ENCODE data around the gene DNAL4.

Gene DNAL4

DNA sequence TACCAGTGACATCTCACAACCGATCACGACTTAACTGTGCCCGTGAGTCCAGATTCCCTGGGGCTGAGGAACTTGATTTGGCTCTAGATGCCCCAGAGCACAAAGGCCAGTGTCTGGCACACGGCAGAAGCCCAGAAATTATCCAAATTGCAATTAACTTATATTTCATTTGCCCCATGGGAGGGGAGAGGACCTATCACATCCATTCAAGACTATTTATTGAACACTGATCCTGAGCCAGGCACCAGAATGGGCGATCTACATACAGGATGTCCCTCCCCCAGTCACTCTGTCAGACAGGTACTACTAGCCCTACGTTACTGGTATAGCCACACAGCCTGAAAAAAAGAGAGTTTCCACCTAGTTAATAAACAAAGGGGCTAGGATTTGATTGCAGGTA lies 5.1 kb downstream of the DNAL4 start:
- H3K4me3 ChIP-seq (ENCODE audit: low read depth, low read length), result no peak overlapping the region
- TF ChIP-seq, protein P1, sequence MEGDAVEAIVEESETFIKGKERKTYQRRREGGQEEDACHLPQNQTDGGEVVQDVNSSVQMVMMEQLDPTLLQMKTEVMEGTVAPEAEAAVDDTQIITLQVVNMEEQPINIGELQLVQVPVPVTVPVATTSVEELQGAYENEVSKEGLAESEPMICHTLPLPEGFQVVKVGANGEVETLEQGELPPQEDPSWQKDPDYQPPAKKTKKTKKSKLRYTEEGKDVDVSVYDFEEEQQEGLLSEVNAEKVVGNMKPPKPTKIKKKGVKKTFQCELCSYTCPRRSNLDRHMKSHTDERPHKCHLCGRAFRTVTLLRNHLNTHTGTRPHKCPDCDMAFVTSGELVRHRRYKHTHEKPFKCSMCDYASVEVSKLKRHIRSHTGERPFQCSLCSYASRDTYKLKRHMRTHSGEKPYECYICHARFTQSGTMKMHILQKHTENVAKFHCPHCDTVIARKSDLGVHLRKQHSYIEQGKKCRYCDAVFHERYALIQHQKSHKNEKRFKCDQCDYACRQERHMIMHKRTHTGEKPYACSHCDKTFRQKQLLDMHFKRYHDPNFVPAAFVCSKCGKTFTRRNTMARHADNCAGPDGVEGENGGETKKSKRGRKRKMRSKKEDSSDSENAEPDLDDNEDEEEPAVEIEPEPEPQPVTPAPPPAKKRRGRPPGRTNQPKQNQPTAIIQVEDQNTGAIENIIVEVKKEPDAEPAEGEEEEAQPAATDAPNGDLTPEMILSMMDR (IDR thresholded peaks at IDR 0.05; ENCODE audit: borderline replicate concordance, insufficient read depth, low read depth, low read length), result no peak

DNA sequence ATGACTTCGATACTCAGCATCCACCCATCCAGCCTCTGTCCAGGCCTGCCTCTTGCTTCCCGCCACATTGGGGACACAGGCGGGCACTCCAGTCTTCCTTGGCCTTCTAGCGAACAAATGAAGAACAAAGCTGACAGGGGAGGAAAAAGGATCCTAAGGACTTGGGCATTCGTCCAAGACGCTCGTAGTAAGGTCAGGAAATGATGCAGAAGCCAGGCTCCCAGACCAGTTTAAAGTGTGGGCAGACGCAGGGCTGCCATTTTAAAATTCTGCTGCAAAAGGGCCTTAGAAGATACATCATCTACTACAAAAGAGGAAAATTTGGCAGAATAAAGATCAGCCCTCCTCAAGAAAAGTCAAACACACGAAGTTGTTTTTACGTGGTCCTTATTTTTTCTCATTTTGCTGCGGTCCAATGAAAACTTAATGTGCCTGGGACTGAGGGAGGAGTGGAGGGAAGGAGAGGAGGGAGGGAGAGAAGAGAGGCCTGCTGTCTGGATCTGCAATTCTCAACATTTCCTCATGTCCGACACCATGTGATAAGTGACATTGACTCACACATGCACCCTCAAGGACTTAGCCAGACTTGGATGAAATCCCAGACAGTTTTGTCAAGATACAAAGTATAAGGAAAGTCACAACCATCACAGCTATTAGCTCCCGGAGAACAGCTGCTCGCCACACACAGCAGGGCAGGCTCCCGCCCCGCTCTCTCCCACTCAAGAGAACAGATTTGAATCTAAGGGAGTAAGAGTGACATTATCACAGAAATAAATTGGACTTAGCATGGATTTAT lies 5.7 kb downstream of the DNAL4 start:
- TF ChIP-seq, protein P1 (IDR thresholded peaks at IDR 0.05; ENCODE audit: borderline replicate concordance, insufficient read depth, low read depth, low read length), result no peak
- H3K4me3 ChIP-seq (ENCODE audit: low read depth, low read length), result no peak overlapping the region

DNA sequence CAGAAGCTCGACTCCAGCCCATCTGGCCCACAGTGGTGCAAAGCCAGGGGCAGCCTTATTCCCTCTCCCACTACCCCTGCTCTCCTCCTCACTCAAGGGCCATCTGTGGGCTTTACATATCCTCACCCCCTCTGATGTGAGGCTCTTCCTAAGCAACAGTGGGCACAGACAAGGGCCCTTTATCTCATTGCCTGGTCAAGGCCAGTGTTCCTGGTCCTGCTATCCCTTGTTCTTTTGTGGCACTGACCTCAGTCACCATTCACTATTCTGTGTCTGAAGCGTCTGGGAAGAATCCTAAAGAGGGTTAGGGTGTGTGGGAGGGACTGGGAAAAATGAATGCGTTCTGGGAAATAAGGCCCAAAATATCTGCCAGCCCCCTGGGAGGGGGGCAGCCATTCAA lies 7.3 kb downstream of the DNAL4 start:
- TF ChIP-seq, protein P1 (IDR thresholded peaks at IDR 0.05; ENCODE audit: borderline replicate concordance, insufficient read depth, low read depth, low read length), result no peak
- no peak overlapping the region for H3K4me3 ChIP-seq (ENCODE audit: low read depth, low read length)

DNA sequence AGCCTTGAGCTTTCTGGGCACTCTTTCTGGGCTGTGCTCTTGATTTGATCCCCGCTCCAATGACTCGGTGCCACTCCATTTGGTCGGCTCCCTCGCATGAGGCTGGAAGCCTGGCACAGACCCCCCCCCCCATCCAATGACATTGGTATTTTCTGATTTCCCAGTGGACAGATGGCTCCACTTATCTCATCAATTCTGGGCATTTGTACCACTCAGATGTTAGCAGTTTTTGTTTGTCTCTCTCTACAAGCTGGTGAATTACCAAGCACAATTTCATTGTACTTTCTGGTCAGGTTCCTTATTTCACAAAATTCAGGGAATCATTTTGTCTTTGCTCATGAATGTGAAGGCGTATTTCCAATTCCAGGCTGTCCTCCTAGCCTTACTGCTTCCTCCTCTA lies 9.1 kb downstream of the DNAL4 start:
- TF ChIP-seq, protein P1 (IDR thresholded peaks at IDR 0.05; ENCODE audit: borderline replicate concordance, insufficient read depth, low read depth, low read length), result no peak
- no peak overlapping the region for H3K4me3 ChIP-seq (ENCODE audit: low read depth, low read length)

DNA sequence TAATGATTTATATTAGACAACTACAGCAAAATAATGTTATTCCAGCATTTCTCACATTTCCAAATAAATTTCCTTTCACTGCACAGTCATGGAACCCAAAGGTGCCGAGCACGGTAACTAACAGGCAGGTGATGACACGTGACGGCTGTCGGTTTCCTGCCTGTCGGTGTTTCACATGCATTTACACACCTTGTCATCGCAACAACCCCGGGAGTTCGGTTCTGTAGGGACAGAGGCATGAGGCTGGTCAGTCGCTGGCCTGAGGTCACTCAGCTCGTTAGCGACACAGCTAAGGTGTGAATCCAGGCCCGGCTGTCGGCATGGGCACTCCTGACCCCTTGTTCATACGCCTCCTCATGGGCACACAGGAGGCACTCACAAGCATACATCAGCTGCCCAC lies 9.9 kb downstream of the DNAL4 start:
- TF ChIP-seq, protein P1 (IDR thresholded peaks at IDR 0.05; ENCODE audit: borderline replicate concordance, insufficient read depth, low read depth, low read length), result no peak
- no peak overlapping the region for H3K4me3 ChIP-seq (ENCODE audit: low read depth, low read length)

DNA sequence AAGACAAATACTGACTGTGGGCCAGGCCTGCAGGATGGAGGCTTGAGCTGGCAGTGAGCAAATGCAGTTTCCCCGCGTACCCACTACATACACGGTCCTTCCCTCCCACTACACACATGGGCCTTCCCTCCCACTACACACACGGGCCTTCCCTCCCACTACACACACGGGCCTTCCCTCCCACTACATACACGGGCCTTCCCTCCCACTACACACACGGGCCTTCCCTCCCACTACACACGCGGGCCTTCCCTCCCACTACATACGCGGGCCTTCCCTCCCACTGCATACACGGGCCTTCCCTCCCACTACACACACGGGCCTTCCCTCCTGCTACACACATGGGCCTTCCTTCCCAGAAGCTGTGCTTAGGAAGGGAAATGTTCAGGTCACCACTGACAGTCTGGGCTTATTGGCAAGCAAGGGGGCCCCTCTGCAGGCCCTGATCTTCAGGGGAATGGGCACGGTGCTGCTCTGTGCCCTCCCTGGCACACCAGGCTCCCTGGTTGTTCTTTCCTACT lies 10.8 kb downstream of the DNAL4 start:
- TF ChIP-seq, protein P1 (IDR thresholded peaks at IDR 0.05; ENCODE audit: borderline replicate concordance, insufficient read depth, low read depth, low read length), result no peak
- no peak overlapping the region for H3K4me3 ChIP-seq (ENCODE audit: low read depth, low read length)
